Ovary (tissue), 9 donors: ENCODE data around the gene PDZRN3. TPM values are rescaled to one million over a fixed set of nuclear protein-coding genes. Genes with fewer than 3 reads are reported as not detected.
A peak's percentile ranks its signal among the peaks of the same experiment; 100 is the strongest.

ENCODE experiments used
- DNase-seq, 5 donors: peaks; one replicate each; pipeline ENCODE4 v3.0.0-alpha.2; 2019 to 2020
- H3K27ac ChIP-seq, 2 donors: fragments of 200-600 bp; one replicate each; pipeline versions ENCODE4 v1.5.1 to v1.8.0; 2019 to 2022
- H3K27me3 ChIP-seq: fragments of 200-600 bp; one replicate; pipeline ENCODE4 v1.8.0; 2022
- H3K36me3 ChIP-seq: fragments of 200-600 bp; sonication (generic); one replicate; pipeline ENCODE4 v1.5.1; 2019
- H3K4me1 ChIP-seq: one replicate; pipeline ENCODE4 v1.8.1; 2013; ENCODE audit warnings: mild to moderate bottlenecking, moderate library complexity; ENCODE audit not compliant: insufficient read depth
- H3K4me3 ChIP-seq: fragments of 200-600 bp; sonication (generic); one replicate; pipeline ENCODE4 v1.5.1; 2017
- H3K9me3 ChIP-seq, 2 donors: fragments of 200-600 bp in 1 of 2; sonication (generic) in 1 of 2; one replicate each; pipeline versions ENCODE4 v1.5.1 to v1.8.1; 2013 to 2019; ENCODE audit warnings: mild to moderate bottlenecking in 1 of 2, moderate library complexity in 1 of 2
- CTCF ChIP-seq, 3 donors: fragments of 450-650 bp in 2 of 3; fragments of 200-600 bp in 1 of 3; IDR thresholded peaks; one replicate each; pipeline versions ENCODE4 v1.5.1 to v1.8.0; 2016 to 2022; ENCODE audit warnings: antibody characterized with exemption in 3 of 3, mild to moderate bottlenecking in 1 of 3
- EP300 ChIP-seq: sonication (generic); formaldehyde crosslinking; IDR thresholded peaks from one replicate; pipeline ENCODE4 v1.6.1; 2017; ENCODE audit warnings: antibody characterized with exemption
- POLR2A ChIP-seq: fragments of 450-650 bp; IDR thresholded peaks from one replicate; pipeline ENCODE4 v1.6.1; 2017; ENCODE audit warnings: antibody characterized with exemption, mild to moderate bottlenecking, moderate library complexity
- WGBS, 3 donors: extraction: QIAGEN DNeasy Blood & Tissue Kit in 1 of 3; methylation state at CpG; one replicate each; pipeline versions ENCODE4 v1.1.5 to v1.1.7; 2013 to 2017; 5-methylcytosine and 5-hydroxymethylcytosine counted together
- intact Hi-C, 4 donors: fragments of 100-400 bp; cut with DNase I; formaldehyde crosslinking; loops; one replicate each; pipeline versions ENCODE4 v1.11.0 to v1.15.1; 2022 to 2023
- polyA plus RNA-seq, 2 donors: library from polyadenylated mRNA; stranded (reverse); fragments of 200-250 nt in 1 of 2; fragments of 350-450 nt in 1 of 2; fragmentation: Illumina TruSeq in 1 of 2; extraction: RNeasy Lipid Tissue Mini Kit (QIAGEN cat#74804) in 1 of 2; gene quantifications; one replicate each; pipeline ENCODE4 v1.2.3, GENCODE V29; 2013 to 2014
- total RNA-seq, 7 donors: library from RNA; depleted of rRNA in 2 of 7; stranded (reverse); fragments of >200 nt in 2 of 7; fragmentation: NEBNext Ultra II Directional in 3 of 7; extraction: Animal tissue kit (Norgen Biotek cat#: 25700) in 3 of 7; gene quantifications; one replicate each; pipeline versions ENCODE4 v1.1.0 to v1.2.4, GENCODE V29; 2016 to 2023
- donor health status: DM: no; HTN: no; CAD: no; lungs with moderate emphysema.
- donor health status: DM: no; HTN: no; CAD: no.
- donor health status: Bipolar disorder and iron deficiency.
- donor health status: DM: yes; HTN: yes; CAD: no.
- donor health status: DM: no; HTN: no; CAD: no.
- donor health status: DM: yes; HTN: yes; CAD: no.

PDZRN3 gene
- total and polyA plus RNA-seq, 9 donors, result 68.1 to 161 (median 102) TPM

- Histone ChIP-seq H3K36me3 (no peaks in the 10 kb centered on the region), H3K9me3 (no peaks in the 10 kb centered on the region), H3K27me3 (no peaks in the 10 kb centered on the region), H3K4me1 (peaks cover 3% of the 10 kb centered on the region), H3K4me3 (no peak overlapping the region), H3K27ac (no peak overlapping the region)
- no peak for DNase-seq
- WGBS, 3 donors, result 71 to 79% (median 75%) methylated on average over 3 of the region's 3 CpGs
- intact Hi-C loops, result no loop called here
- TF ChIP-seq POLR2A (no peak), CTCF (IDR thresholded peaks at IDR 0.05) (no peak), EP300 (no peak)
Measured at GRCh38 chr3:73563896-73564582, 60.7 kb downstream of the PDZRN3 start.

GRCh38 chr3:73561494-73561893, 63.2 kb downstream of the PDZRN3 start:
- no peak for TF ChIP-seq EP300
- no peak for TF ChIP-seq POLR2A
- TF ChIP-seq CTCF (IDR thresholded peaks at IDR 0.05), result no peak
- Histone ChIP-seq H3K36me3 (no peaks in the 10 kb centered on the region), H3K4me1 (peaks cover 15% of the 10 kb centered on the region), H3K4me3 (no peak overlapping the region), H3K9me3 (no peaks in the 10 kb centered on the region), H3K27me3 (no peaks in the 10 kb centered on the region), H3K27ac (peak overlapping the region in 1 of 2 donors; percentile 48)
- 38 to 43% (median 40%) methylated on average over 10 of the region's 10 CpGs for WGBS, 3 donors
- peak in 2 of 5 donors; percentile 33 to 36 for DNase-seq
- intact Hi-C loops, result no loop called here

- Histone ChIP-seq H3K27me3 (no peaks in the 10 kb centered on the region), H3K27ac (peak overlapping the region in 1 of 2 donors; percentile 29), H3K9me3 (no peaks in the 10 kb centered on the region), H3K36me3 (no peaks in the 10 kb centered on the region), H3K4me3 (no peak overlapping the region), H3K4me1 (peaks cover 16% of the 10 kb centered on the region)
- DNase-seq, result no peak
- WGBS, 3 donors, result 10 to 50% (median 25%) methylated on average over 2 of the region's 2 CpGs
- TF ChIP-seq EP300, result no peak
- intact Hi-C loops, result loop anchor here in 1 of 4 donors (10.0 kb wide), 1 partner anchor 65 kb away; the partner anchor contains the start of gene PDZRN3
Measured at GRCh38 chr3:73559749-73560148, 65.0 kb downstream of the PDZRN3 start.

- Histone ChIP-seq H3K4me3 (no peak overlapping the region), H3K27me3 (no peaks in the 10 kb centered on the region), H3K36me3 (no peaks in the 10 kb centered on the region), H3K4me1 (peaks cover 16% of the 10 kb centered on the region), H3K27ac (peak overlapping the region in 1 of 2 donors; percentile 29), H3K9me3 (no peaks in the 10 kb centered on the region)
- intact Hi-C loops, result loop anchor here in 1 of 4 donors (10.0 kb wide), 1 partner anchor 66 kb away; the partner anchor contains the start of gene PDZRN3
- 36 to 60% (median 42%) methylated on average over 4 of the region's 4 CpGs for WGBS, 3 donors
- no peak for DNase-seq
- TF ChIP-seq POLR2A (no peak), CTCF (IDR thresholded peaks at IDR 0.05) (no peak), EP300 (no peak)
Measured at GRCh38 chr3:73558727-73559075, 66.0 kb downstream of the PDZRN3 start.
